Neural progenitor cell (in vitro differentiated cells): Measurements from ENCODE around the gene SEL1L3.

Experiments
- CTCF ChIP-seq: fragments of 200-600 bp; sonication (generic); IDR thresholded peaks from 2 replicates; pipeline ENCODE4 v1.5.1; 2017; ENCODE audit warnings: antibody characterized with exemption, mild to moderate bottlenecking
- EZH2 ChIP-seq: fragments of 200-600 bp; sonication (generic); IDR thresholded peaks from 2 replicates; pipeline ENCODE4 v1.6.1; 2017; ENCODE audit warnings: antibody characterized with exemption, mild to moderate bottlenecking, moderate library complexity
- EZH2phosphoT487 ChIP-seq: fragments of 200-600 bp; sonication (generic); IDR thresholded peaks from 2 replicates; pipeline ENCODE4 v1.6.1; 2017; ENCODE audit warnings: antibody characterized with exemption

- TF ChIP-seq CTCF (no peak), EZH2phosphoT487 (no peak), EZH2 (no peak)
Measured at GRCh38 chr4:25911356-25911755, 48.6 kb upstream of the SEL1L3 start.
